Type B pancreatic cell (in vitro differentiated cells): ENCODE data around the gene EEF2. TPM values are rescaled to one million over a fixed set of nuclear protein-coding genes. Genes with fewer than 3 reads are reported as not detected.
A peak's percentile ranks its signal among the peaks of the same experiment; 100 is the strongest.

Experiments
- DNase-seq: peaks from one replicate; pipeline ENCODE4 v3.0.0; 2021; ENCODE audit warnings: mixed read lengths; ENCODE audit not compliant: unreplicated experiment; ENCODE audit errors: extremely low spot score
- H3K27ac Mint-ChIP-seq: 2 replicates; pipeline ENCODE4 v1.8.0; 2021; ENCODE audit warnings: mild to moderate bottlenecking, mixed read lengths
- H3K27me3 Mint-ChIP-seq: 2 replicates; pipeline ENCODE4 v1.8.0; 2021; ENCODE audit warnings: mixed read lengths
- H3K36me3 Mint-ChIP-seq: 2 replicates; pipeline ENCODE4 v1.8.0; 2021; ENCODE audit warnings: mixed read lengths
- H3K4me1 Mint-ChIP-seq: one replicate; pipeline ENCODE4 v1.8.0; 2021; ENCODE audit warnings: mixed read lengths; ENCODE audit not compliant: unreplicated experiment
- H3K4me3 Mint-ChIP-seq: 2 replicates; pipeline ENCODE4 v1.8.0; 2021; ENCODE audit warnings: mild to moderate bottlenecking, mixed read lengths
- H3K9me3 Mint-ChIP-seq: 2 replicates; pipeline ENCODE4 v1.8.0; 2021; ENCODE audit warnings: mixed read lengths
- CTCF ChIP-seq: fragments of 200-600 bp; sonication (generic); conservative IDR thresholded peaks from 2 replicates; pipeline ENCODE4 v1.5.0; 2021; ENCODE audit warnings: antibody characterized with exemption, mild to moderate bottlenecking
- total RNA-seq: library from RNA; stranded (reverse); gene quantifications from 2 replicates; pipeline ENCODE4 v1.2.1, GENCODE V29; 2021; ENCODE audit warnings: low replicate concordance

The EEF2 gene
- total RNA-seq, 1 donor from 2014 or later, result 2,929 TPM

DNA sequence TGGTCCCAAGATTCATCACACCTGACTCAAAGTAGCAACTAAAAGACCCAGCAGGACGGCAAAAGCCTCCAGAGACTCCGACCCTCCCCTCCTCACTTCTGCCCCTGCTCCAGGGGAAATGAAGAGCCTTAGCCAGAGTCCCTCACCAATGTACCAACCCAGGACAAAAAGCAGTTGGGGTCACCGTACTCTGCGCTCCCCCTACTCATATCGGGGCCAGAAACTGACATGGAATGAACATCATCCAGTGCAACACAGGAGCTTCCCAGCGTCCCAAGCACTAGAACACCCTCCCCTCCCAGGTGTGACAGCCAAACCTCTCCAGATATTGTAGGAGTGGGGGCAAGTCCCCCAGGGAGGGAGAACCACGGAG is 1.7 kb downstream of the EEF2 start:
- H3K27me3 Mint-ChIP-seq, result peaks cover 3% of the 10 kb centered on the region
- DNase-seq, result no peak
- H3K36me3 Mint-ChIP-seq, result peaks cover 26% of the 10 kb centered on the region
- no peak for TF ChIP-seq CTCF
- H3K4me3 Mint-ChIP-seq, result peak overlapping the region; percentile 96
- no peaks in the 10 kb centered on the region for H3K9me3 Mint-ChIP-seq
- peaks cover 35% of the 10 kb centered on the region for H3K4me1 Mint-ChIP-seq
- peak overlapping the region; percentile 95 for H3K27ac Mint-ChIP-seq

DNA sequence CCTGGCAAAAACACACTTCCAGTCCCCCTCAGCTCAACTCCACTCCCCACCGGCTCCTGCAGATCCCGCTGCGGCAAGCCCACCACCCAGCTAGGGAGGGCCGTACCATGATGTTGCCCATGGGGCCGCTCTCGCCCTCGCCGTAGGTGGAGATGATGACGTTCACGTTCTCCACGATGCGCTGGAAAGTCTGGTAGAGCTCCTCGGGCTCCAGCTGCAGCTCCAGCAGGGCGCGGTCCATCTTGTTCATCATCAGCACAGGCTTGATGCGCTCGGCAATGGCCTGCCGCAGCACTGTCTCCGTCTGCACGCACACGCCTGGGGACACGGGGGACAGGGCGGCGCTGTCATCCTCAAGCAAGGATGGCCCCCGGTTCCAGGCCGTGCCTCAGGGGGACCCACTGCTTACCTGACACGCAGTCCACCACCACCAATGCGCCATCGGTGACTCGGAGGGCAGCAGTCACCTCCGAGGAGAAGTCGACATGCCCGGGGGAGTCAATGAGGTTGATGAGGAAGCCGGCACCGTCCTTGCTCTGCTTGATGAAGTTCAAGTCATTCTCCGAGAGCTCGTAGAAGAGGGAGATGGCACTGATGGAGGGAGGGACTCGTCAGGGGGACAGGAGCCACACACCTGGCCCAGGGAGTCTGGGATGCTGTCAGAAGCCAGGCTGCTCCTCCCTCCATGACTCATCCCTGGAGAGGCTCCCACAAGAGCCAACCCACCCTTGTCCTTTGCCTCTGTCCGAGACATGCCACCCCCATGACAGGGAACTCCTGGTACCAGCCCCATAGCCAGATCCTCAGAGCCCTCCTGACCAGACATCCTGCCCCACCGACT is 2.3 kb downstream of the EEF2 start:
- Mint-ChIP-seq H3K27me3 (peaks cover 3% of the 10 kb centered on the region), H3K4me3 (peak overlapping the region; percentile 96), H3K36me3 (peaks cover 30% of the 10 kb centered on the region), H3K4me1 (peaks cover 39% of the 10 kb centered on the region), H3K9me3 (no peaks in the 10 kb centered on the region), H3K27ac (peak overlapping the region; percentile 95)
- DNase-seq, result no peak
- no peak for TF ChIP-seq CTCF

GRCh38 chr19:3981736-3982681 is 3.3 kb downstream of the EEF2 start:
- no peak for DNase-seq
- Mint-ChIP-seq H3K4me1 (peaks cover 35% of the 10 kb centered on the region), H3K4me3 (peak overlapping the region; percentile 96), H3K36me3 (peaks cover 31% of the 10 kb centered on the region), H3K27ac (peak overlapping the region; percentile 95), H3K27me3 (peaks cover 3% of the 10 kb centered on the region), H3K9me3 (no peaks in the 10 kb centered on the region)
- TF ChIP-seq CTCF, result no peak

- Mint-ChIP-seq H3K27ac (peak overlapping the region; percentile 75), H3K4me3 (peak overlapping the region; percentile 60), H3K4me1 (peaks cover 30% of the 10 kb centered on the region), H3K9me3 (no peaks in the 10 kb centered on the region), H3K27me3 (peaks cover 3% of the 10 kb centered on the region), H3K36me3 (peaks cover 31% of the 10 kb centered on the region)
- no peak for DNase-seq
- TF ChIP-seq CTCF, result no peak
These were observed 3.9 kb downstream of the EEF2 start for GRCh38 chr19:3981373-3981735.

DNA sequence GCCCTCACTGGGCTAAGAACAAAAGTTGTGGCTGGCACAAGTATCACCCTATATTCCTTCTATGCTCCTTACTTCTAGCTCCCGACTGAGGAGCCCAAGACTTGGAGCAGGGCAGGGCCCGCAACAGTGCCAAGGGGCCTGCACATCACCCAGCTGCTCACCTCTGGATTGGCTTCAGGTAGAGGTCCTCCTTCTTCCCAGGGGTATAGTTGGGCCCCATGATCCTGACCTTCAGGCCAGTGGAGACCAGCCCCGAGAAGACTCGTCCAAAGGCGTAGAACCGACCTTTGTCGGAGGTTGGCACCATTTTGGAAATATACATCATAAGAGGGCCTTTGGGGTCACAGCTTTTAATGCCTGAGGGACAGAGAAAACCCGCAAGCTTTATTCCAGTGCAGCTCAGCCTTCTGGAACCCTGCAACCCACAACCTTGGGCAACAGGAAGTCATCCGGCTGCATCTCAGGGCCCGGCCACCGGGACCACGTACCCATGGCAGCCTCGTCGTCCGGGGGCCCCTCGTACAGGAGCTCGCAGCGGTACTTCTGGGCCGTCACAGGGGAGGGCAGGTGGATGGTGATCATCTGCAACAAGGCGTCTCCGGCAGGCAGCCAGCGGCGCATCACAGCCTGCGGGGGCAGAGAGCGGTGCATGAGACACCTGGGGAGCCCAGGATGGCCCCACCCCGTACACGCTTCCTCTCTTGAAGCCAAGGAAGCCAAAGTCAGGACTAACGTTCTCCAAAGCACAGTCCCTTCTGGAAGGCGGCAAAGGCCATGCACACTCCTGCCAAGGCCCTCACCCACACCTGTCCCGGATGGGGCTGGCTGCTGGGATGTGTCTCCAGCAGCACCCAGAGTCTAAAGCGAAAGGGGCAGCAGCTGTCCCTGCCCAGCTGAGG is 4.7 kb downstream of the EEF2 start:
- H3K4me3 Mint-ChIP-seq, result no peak overlapping the region
- H3K4me1 Mint-ChIP-seq, result peaks cover 23% of the 10 kb centered on the region
- H3K36me3 Mint-ChIP-seq, result peaks cover 33% of the 10 kb centered on the region
- H3K9me3 Mint-ChIP-seq, result no peaks in the 10 kb centered on the region
- TF ChIP-seq CTCF, result no peak
- no peak for DNase-seq
- peaks cover 3% of the 10 kb centered on the region for H3K27me3 Mint-ChIP-seq
- H3K27ac Mint-ChIP-seq, result no peak overlapping the region
